Measurements from ENCODE around the gene POLR3H.
A peak's percentile ranks its signal among the peaks of the same experiment; 100 is the strongest.

GRCh38 chr22:41524251-41524661 is 20.0 kb downstream of the POLR3H start:
- TF ChIP-seq POLR2AphosphoS5 (IDR thresholded peaks at IDR 0.05; ENCODE audit: borderline replicate concordance, low read depth, low read length) (peak; percentile 11; the same call in 1 of the 2 replicates), EZH2 (IDR thresholded peaks at IDR 0.05) (no peak)
